Measurements from ENCODE around the gene HNF1A. TPM values are rescaled to one million over a fixed set of nuclear protein-coding genes. Genes with fewer than 3 reads are reported as not detected.

Gene HNF1A
- total and polyA plus RNA-seq, 2 of the 4 experiments (the other 2 are of a cell fraction), result under 0.01 TPM; not detected in 1

DNA sequence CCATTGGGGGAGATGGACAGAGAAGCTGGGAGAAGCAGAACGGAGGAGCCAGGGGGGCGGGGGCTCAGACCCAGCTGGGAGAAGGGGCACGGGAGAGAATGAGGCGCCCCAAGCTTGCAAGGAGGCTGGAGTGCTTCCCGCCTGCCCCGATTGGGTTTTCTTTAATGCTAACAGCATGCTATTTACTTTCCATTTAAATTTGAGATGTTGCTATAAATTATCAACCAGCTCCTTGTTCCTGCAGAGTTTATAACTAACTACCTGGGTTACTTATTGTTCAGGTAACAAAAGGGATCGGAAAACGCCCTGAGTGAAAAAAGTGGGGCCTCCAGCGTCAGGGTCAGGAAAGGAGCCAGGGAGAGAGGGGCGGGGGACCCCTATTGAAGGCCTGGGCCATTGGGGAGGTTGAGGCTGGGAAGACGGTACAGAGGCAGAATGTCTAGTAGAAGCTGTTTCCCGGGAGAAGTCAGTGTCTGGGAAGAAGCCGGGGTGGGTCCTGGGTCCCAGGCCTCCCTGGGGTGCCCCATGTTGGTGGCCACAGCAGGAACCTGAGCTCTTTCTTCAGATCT, 2.5 kb downstream of the HNF1A start:
- no peaks in the 10 kb centered on the region for H3K36me3 ChIP-seq (ENCODE audit: control insufficient read depth, insufficient read depth, low read length)
- ChIA-PET CTCF (no interaction called here), POLR2A (ENCODE audit: unreplicated experiment) (no interaction called here)
- H2AFZ ChIP-seq (replicated peaks; ENCODE audit: low read length, poor library complexity), result no peak overlapping the region
- H3K14ac ChIP-seq (replicated peaks; ENCODE audit: low read depth, low read length), result no peak overlapping the region
- intact Hi-C loops (cut with micrococcal nuclease) (no loop called here), in situ Hi-C loops (cut with MboI; ENCODE audit: low sequenced_read_pairs) (no loop called here), dilution Hi-C loops (cut with HindIII; ENCODE audit: low sequenced_read_pairs, unreplicated experiment) (no loop called here)
- H3K56ac ChIP-seq (ENCODE audit: extremely low read depth, insufficient read depth, low read length), result no peak overlapping the region
- H3K27ac ChIP-seq (ENCODE audit: insufficient read depth, low read length), result no peak overlapping the region
- H4K5ac ChIP-seq (ENCODE audit: low read depth, low read length), result no peak overlapping the region
- H2BK20ac ChIP-seq (ENCODE audit: low read depth, low read length), result no peak overlapping the region
- WGBS, 2 experiments (ENCODE audit: extremely low coverage in 2 of 2, insufficient read length in 1 of 2), result 90% methylated on average over 3 of the region's 13 CpGs; no CpG with 5 or more reads in 1 of the 2 experiments
- DNase-seq (no peak), ATAC-seq (ENCODE audit: low read depth) (no peak)
- H3K4me3 ChIP-seq (ENCODE audit: insufficient read depth, low read depth, low read length), result no peak overlapping the region
- H2BK15ac ChIP-seq (ENCODE audit: low read depth, low read length), result no peak overlapping the region
- no TSS peak for BruUV-seq (replicated peaks)
- no peak overlapping the region for H3K9ac ChIP-seq (ENCODE audit: low read depth, low read length)
- H3K79me1 ChIP-seq (ENCODE audit: low read depth in 1 of 2, low read length in 2 of 2), result no peaks in the 10 kb centered on the region
- no peaks in the 10 kb centered on the region for H3K4me1 ChIP-seq (ENCODE audit: control insufficient read depth, insufficient read depth, low read length)
- no peak overlapping the region for H3K18ac ChIP-seq (ENCODE audit: low read depth, low read length)
- no peaks in the 10 kb centered on the region for H4K20me1 ChIP-seq (ENCODE audit: insufficient read depth, low read length)
- peaks cover 11% of the 10 kb centered on the region for H3K27me3 ChIP-seq (ENCODE audit: control insufficient read depth, insufficient read depth, low read length)
- no peak overlapping the region for H2BK120ac ChIP-seq (ENCODE audit: low read depth, low read length)
- no peak overlapping the region for H3K4me2 ChIP-seq (ENCODE audit: low read depth, low read length)
- no peaks in the 10 kb centered on the region; the same call in 1 of the 2 replicates for H3K9me3 ChIP-seq (ENCODE audit: control insufficient read depth, insufficient read depth, low read length)
- H3K4ac ChIP-seq (ENCODE audit: low read depth, low read length), result no peak overlapping the region
- no peak overlapping the region for H4K91ac ChIP-seq (ENCODE audit: insufficient read depth, low read depth, low read length)
- H2AK5ac ChIP-seq (ENCODE audit: low read depth, low read length), result no peak overlapping the region
- H4K8ac ChIP-seq (ENCODE audit: low read depth in 2 of 2, low read length in 2 of 2), result no peak overlapping the region
- no peak overlapping the region for H2BK5ac ChIP-seq (ENCODE audit: low read depth, low read length, poor library complexity, severe bottlenecking)
- no peak overlapping the region for H3K23ac ChIP-seq (ENCODE audit: low read depth, low read length)
- H3K9me1 ChIP-seq (ENCODE audit: insufficient read depth, low read length), result no peaks in the 10 kb centered on the region
- no peak overlapping the region for H2AK9ac ChIP-seq (replicated peaks; ENCODE audit: low read depth, low read length, poor library complexity)
- no peak for TF ChIP-seq MAZ (IDR thresholded peaks at IDR 0.05; ENCODE audit: borderline replicate concordance, low read depth, low read length)
- TF ChIP-seq NFE2L2 (IDR thresholded peaks at IDR 0.05; ENCODE audit: low read depth, low read length), result no peak
- no peak for TF ChIP-seq BHLHE40 (IDR thresholded peaks at IDR 0.05; ENCODE audit: low read depth, low read length)
- TF ChIP-seq CEBPB (IDR thresholded peaks at IDR 0.05; ENCODE audit: low read depth, low read length), result no peak
- no peak for TF ChIP-seq MAFK (IDR thresholded peaks at IDR 0.05; ENCODE audit: low read depth, low read length)
- no peak for TF ChIP-seq RFX5 (IDR thresholded peaks at IDR 0.05; ENCODE audit: low read depth, low read length)
- no peak for TF ChIP-seq MXI1 (IDR thresholded peaks at IDR 0.05; ENCODE audit: borderline replicate concordance, low read depth, low read length)
- TF ChIP-seq CTCF (conservative IDR thresholded peaks at IDR 0.05; ENCODE audit: low read depth, low read length), result no peak
- TF ChIP-seq ELK1 (IDR thresholded peaks at IDR 0.05; ENCODE audit: borderline replicate concordance, low read depth, low read length), result no peak
- TF ChIP-seq POLR2A (IDR thresholded peaks at IDR 0.05; ENCODE audit: low read depth, low read length), result no peak
- no peak for TF ChIP-seq USF2 (IDR thresholded peaks at IDR 0.05; ENCODE audit: low read depth, low read length)

Data from IMR-90 (cell line).